H9 (cell line): Measurements from ENCODE around the gene CCR2. TPM values are rescaled to one million over a fixed set of nuclear protein-coding genes. Genes with fewer than 3 reads are reported as not detected.

Experiments
- DNase-seq: peaks from one replicate; pipeline ENCODE4 v3.0.0-alpha.2; 2017
- H2AFZ ChIP-seq: one replicate; pipeline ENCODE4 v1.6.1; 2013; ENCODE audit warnings: mild to moderate bottlenecking, low read length, control low read depth, moderate library complexity
- H2AK5ac ChIP-seq: 2 replicates; pipeline ENCODE4 v1.6.1; 2013; ENCODE audit warnings: low read length, control low read depth, mixed read lengths; ENCODE audit not compliant: insufficient read length
- H2BK120ac ChIP-seq: one replicate; pipeline ENCODE4 v1.6.1; 2013; ENCODE audit warnings: low read depth, mild to moderate bottlenecking, low read length, control low read depth, inconsistent platforms; ENCODE audit not compliant: poor library complexity, severe bottlenecking
- H2BK12ac ChIP-seq: 2 replicates; pipeline ENCODE4 v1.6.1; 2013; ENCODE audit warnings: low read length, control low read depth, mixed read lengths, low read depth; ENCODE audit not compliant: insufficient read length
- H2BK15ac ChIP-seq: 2 replicates; pipeline ENCODE4 v1.6.1; 2013; ENCODE audit warnings: low read depth, low read length, control low read depth
- H2BK20ac ChIP-seq: one replicate; pipeline ENCODE4 v1.6.1; 2013; ENCODE audit warnings: low read depth, mild to moderate bottlenecking, low read length, control low read depth, inconsistent platforms; ENCODE audit not compliant: poor library complexity, severe bottlenecking
- H2BK5ac ChIP-seq: 2 replicates; pipeline ENCODE4 v1.6.1; 2013; ENCODE audit warnings: low read length, control low read depth, mixed read lengths; ENCODE audit not compliant: insufficient read length
- H3K14ac ChIP-seq: 2 replicates; pipeline ENCODE4 v1.6.1; 2013; ENCODE audit warnings: low read length, control low read depth; ENCODE audit not compliant: insufficient read depth
- H3K18ac ChIP-seq: 2 replicates; pipeline ENCODE4 v1.6.1; 2013; ENCODE audit warnings: low read depth, mild to moderate bottlenecking, mixed read lengths, low read length, control low read depth; ENCODE audit not compliant: insufficient read length
- H3K23ac ChIP-seq: 2 replicates; pipeline ENCODE4 v1.6.1; 2013; ENCODE audit warnings: low read length, control low read depth, mixed read lengths, low read depth; ENCODE audit not compliant: insufficient read length
- H3K23me2 ChIP-seq: 2 replicates; pipeline ENCODE4 v1.6.1; 2013; ENCODE audit warnings: low read depth, mild to moderate bottlenecking, mixed read lengths, low read length, control low read depth; ENCODE audit not compliant: insufficient read length, poor library complexity, severe bottlenecking
- H3K27ac ChIP-seq: 2 replicates; pipeline ENCODE4 v1.5.1; 2013; ENCODE audit warnings: low read length, control low read depth, mixed read lengths, low read depth; ENCODE audit not compliant: insufficient read length
- H3K27me3 ChIP-seq: 2 replicates; pipeline ENCODE4 v1.6.1; 2013; ENCODE audit warnings: low read length, control low read depth, inconsistent platforms; ENCODE audit not compliant: insufficient read depth
- H3K4ac ChIP-seq: 2 replicates; pipeline ENCODE4 v1.6.1; 2013; ENCODE audit warnings: low read depth, mild to moderate bottlenecking, control low read depth, inconsistent platforms, low read length, moderate library complexity
- H3K4me1 ChIP-seq: 2 replicates; pipeline ENCODE4 v1.6.1; 2013; ENCODE audit warnings: low read length, control low read depth, inconsistent platforms; ENCODE audit not compliant: insufficient read depth
- H3K4me2 ChIP-seq: 2 replicates; pipeline ENCODE4 v1.6.1; 2013; ENCODE audit warnings: low read length, control low read depth, mixed read lengths; ENCODE audit not compliant: insufficient read length, insufficient read depth
- H3K56ac ChIP-seq: 2 replicates; pipeline ENCODE4 v1.6.1; 2013; ENCODE audit warnings: low read depth, mild to moderate bottlenecking, mixed read lengths, low read length, control low read depth; ENCODE audit not compliant: insufficient read length
- H3K79me1 ChIP-seq: 2 replicates; pipeline ENCODE4 v1.6.1; 2013; ENCODE audit warnings: low read depth, mild to moderate bottlenecking, moderate library complexity, low read length, control low read depth, inconsistent platforms; ENCODE audit not compliant: insufficient read depth, poor library complexity, severe bottlenecking
- H3K79me2 ChIP-seq: 2 replicates; pipeline ENCODE4 v1.6.1; 2013; ENCODE audit warnings: low read length, control low read depth, inconsistent platforms; ENCODE audit not compliant: insufficient read depth
- H3K9ac ChIP-seq: 2 replicates; pipeline ENCODE4 v1.6.1; 2013; ENCODE audit warnings: low read length, control low read depth, mixed read lengths; ENCODE audit not compliant: insufficient read length; ENCODE audit errors: extremely low read depth
- H3K9me3 ChIP-seq: one replicate; pipeline ENCODE4 v1.6.1; 2013; ENCODE audit warnings: low read depth, low read length, inconsistent platforms; ENCODE audit not compliant: control insufficient read depth
- H3T11ph ChIP-seq: one replicate; pipeline ENCODE4 v1.6.1; 2013; ENCODE audit warnings: mild to moderate bottlenecking, low read length, control low read depth, inconsistent platforms
- H4K20me1 ChIP-seq: one replicate; pipeline ENCODE4 v1.6.1; 2013; ENCODE audit not compliant: control insufficient read depth, insufficient read length, insufficient read depth
- H4K5ac ChIP-seq: 2 replicates; pipeline ENCODE4 v1.6.1; 2013; ENCODE audit warnings: low read depth, mild to moderate bottlenecking, mixed read lengths, low read length, control low read depth; ENCODE audit not compliant: insufficient read length
- H4K8ac ChIP-seq: replicated peaks from 2 replicates; pipeline ENCODE4 v1.6.1; 2013; ENCODE audit warnings: low read length, control low read depth, mixed read lengths, low read depth; ENCODE audit not compliant: insufficient read length
- H4K91ac ChIP-seq: 2 replicates; pipeline ENCODE4 v1.6.1; 2013; ENCODE audit warnings: low read depth, mild to moderate bottlenecking, moderate library complexity, mixed read lengths, low read length, control low read depth; ENCODE audit not compliant: insufficient read length
- H3K27ac Mint-ChIP-seq, 3 experiments: 2 replicates in 2 of 3; 3 replicates in 1 of 3; pipeline ENCODE4 v1.8.0; 2020 to 2021; ENCODE audit warnings: mixed read lengths in 3 of 3, mild to moderate bottlenecking in 1 of 3, moderate library complexity in 1 of 3
- H3K27me3 Mint-ChIP-seq: 2 replicates; pipeline ENCODE4 v1.8.0; 2021; ENCODE audit warnings: low read depth, mild to moderate bottlenecking, moderate library complexity, mixed read lengths
- H3K36me3 Mint-ChIP-seq, 3 experiments: 2 replicates in 2 of 3; 3 replicates in 1 of 3; pipeline ENCODE4 v1.8.0; 2020 to 2021; ENCODE audit warnings: low read depth in 3 of 3, mixed read lengths in 3 of 3; ENCODE audit not compliant: insufficient read depth in 1 of 3
- H3K4me1 Mint-ChIP-seq, 2 experiments: 2 replicates each; pipeline ENCODE4 v1.8.0; 2020; ENCODE audit warnings: mixed read lengths in 2 of 2
- H3K4me3 Mint-ChIP-seq, 2 experiments: 2 replicates in 1 of 2; 3 replicates in 1 of 2; pipeline ENCODE4 v1.8.0; 2020 to 2021; ENCODE audit warnings: mild to moderate bottlenecking in 2 of 2, mixed read lengths in 2 of 2, moderate library complexity in 1 of 2
- H3K9me3 Mint-ChIP-seq, 2 experiments: 2 replicates in 1 of 2; 3 replicates in 1 of 2; pipeline ENCODE4 v1.8.0; 2020; ENCODE audit warnings: mild to moderate bottlenecking in 2 of 2, mixed read lengths in 2 of 2, moderate library complexity in 1 of 2
- total RNA-seq: library from RNA; stranded (reverse); gene quantifications from 2 replicates; pipeline ENCODE4 v1.2.1, GENCODE V29; 2021
- TF ChIP-seq, protein P1 (sequence below): fragments of 200-600 bp; sonication (generic); conservative IDR thresholded peaks from 3 replicates; pipeline ENCODE4 v1.8.0; 2021; ENCODE audit warnings: antibody characterized with exemption, mild to moderate bottlenecking

CCR2 gene
- total RNA-seq, 1 experiment from 2014 or later: not detected

DNA sequence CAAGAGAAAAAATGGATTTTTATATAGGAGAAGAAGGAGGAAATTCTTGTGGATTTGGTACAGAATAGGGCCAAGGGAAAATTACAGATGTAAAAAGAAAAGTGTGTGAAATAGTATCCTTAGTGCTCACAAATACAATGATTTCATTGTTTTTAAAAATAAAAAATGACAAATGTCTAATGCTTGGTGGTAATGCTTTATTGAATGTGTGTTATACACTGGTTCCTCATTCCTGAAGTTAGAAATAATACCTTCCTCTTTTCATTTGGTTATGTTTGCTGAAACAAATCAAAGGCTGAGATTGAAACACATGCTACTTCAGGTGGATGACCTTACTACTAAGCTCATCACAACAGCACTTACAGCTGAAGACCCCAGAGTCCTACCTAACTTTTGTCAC lies 37.7 kb upstream of the CCR2 start:
- Histone ChIP-seq H3K9me3 (no peaks in the 10 kb centered on the region), H3K4me2 (no peak overlapping the region), H3K56ac (no peak overlapping the region), H3K27me3 (no peaks in the 10 kb centered on the region), H4K8ac (no peak overlapping the region), H3K79me1 (no peaks in the 10 kb centered on the region), H3K14ac (no peak overlapping the region), H3K79me2 (no peaks in the 10 kb centered on the region), H3K27ac (no peak overlapping the region), H3K4me1 (peaks cover 4% of the 10 kb centered on the region; the same call in 1 of the 2 replicates), H2BK120ac (no peak overlapping the region), H4K91ac (no peak overlapping the region), H2BK20ac (no peak overlapping the region), H2BK5ac (no peak overlapping the region), H2BK15ac (no peak overlapping the region), H3K18ac (no peak overlapping the region), H4K20me1 (no peaks in the 10 kb centered on the region), H3T11ph (no peak overlapping the region), H3K4ac (no peak overlapping the region), H3K23ac (no peak overlapping the region), H3K9ac (no peak overlapping the region), H3K23me2 (no peaks in the 10 kb centered on the region), H2AFZ (no peak overlapping the region), H2BK12ac (no peak overlapping the region), H4K5ac (no peak overlapping the region), H2AK5ac (no peak overlapping the region)
- no peak overlapping the region for H3K27ac Mint-ChIP-seq
- no peaks in the 10 kb centered on the region; a peak in 1 of 7 replicates for H3K36me3 Mint-ChIP-seq
- H3K27me3 Mint-ChIP-seq: peaks cover 3% of the 10 kb centered on the region; the same call in 1 of the 2 replicates
- peaks cover 5 to 6% of the 10 kb centered on the region in 2 experiments for H3K4me1 Mint-ChIP-seq
- no peak overlapping the region; a peak in 1 of 5 replicates for H3K4me3 Mint-ChIP-seq
- H3K9me3 Mint-ChIP-seq: peaks cover 12 to 26% of the 10 kb centered on the region in 2 experiments; a peak in 4 of 5 replicates
- no peak for DNase-seq
- TF ChIP-seq, protein P1, sequence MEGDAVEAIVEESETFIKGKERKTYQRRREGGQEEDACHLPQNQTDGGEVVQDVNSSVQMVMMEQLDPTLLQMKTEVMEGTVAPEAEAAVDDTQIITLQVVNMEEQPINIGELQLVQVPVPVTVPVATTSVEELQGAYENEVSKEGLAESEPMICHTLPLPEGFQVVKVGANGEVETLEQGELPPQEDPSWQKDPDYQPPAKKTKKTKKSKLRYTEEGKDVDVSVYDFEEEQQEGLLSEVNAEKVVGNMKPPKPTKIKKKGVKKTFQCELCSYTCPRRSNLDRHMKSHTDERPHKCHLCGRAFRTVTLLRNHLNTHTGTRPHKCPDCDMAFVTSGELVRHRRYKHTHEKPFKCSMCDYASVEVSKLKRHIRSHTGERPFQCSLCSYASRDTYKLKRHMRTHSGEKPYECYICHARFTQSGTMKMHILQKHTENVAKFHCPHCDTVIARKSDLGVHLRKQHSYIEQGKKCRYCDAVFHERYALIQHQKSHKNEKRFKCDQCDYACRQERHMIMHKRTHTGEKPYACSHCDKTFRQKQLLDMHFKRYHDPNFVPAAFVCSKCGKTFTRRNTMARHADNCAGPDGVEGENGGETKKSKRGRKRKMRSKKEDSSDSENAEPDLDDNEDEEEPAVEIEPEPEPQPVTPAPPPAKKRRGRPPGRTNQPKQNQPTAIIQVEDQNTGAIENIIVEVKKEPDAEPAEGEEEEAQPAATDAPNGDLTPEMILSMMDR: no peak
